Hepatocyte (in vitro differentiated cells): ENCODE results near the gene TNN.

Experiments used
- EZH2 ChIP-seq: fragments of 200-600 bp; sonication (generic); IDR thresholded peaks from 2 replicates; pipeline ENCODE4 v1.6.1; 2016; ENCODE audit warnings: antibody characterized with exemption, mild to moderate bottlenecking, borderline replicate concordance
- TF ChIP-seq, protein P1 (sequence below): fragments of 200-600 bp; sonication (generic); IDR thresholded peaks from 2 replicates; pipeline ENCODE4 v1.5.1; 2016; ENCODE audit warnings: antibody characterized with exemption, mild to moderate bottlenecking; ENCODE audit not compliant: poor library complexity

DNA sequence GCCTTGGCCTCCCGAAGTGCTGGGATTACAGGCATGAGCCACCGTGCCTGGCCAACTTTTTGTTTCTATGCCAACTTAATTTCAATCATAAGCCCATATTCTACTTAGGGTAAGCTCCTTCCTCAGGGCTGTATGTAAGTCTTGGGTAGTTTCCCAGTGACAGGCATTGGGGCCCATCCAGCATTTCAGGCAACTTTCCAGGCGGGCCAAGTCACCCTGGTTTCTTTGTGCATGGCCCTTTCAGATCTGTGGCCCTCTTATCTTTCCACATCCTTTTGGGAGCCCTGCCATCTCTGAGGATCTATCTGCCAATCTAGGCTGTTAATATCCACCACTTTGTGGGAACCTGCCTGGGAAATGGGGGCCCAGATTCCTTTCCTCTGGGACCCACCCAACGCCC, 58.7 kb downstream of the TNN start:
- TF ChIP-seq, protein P1, sequence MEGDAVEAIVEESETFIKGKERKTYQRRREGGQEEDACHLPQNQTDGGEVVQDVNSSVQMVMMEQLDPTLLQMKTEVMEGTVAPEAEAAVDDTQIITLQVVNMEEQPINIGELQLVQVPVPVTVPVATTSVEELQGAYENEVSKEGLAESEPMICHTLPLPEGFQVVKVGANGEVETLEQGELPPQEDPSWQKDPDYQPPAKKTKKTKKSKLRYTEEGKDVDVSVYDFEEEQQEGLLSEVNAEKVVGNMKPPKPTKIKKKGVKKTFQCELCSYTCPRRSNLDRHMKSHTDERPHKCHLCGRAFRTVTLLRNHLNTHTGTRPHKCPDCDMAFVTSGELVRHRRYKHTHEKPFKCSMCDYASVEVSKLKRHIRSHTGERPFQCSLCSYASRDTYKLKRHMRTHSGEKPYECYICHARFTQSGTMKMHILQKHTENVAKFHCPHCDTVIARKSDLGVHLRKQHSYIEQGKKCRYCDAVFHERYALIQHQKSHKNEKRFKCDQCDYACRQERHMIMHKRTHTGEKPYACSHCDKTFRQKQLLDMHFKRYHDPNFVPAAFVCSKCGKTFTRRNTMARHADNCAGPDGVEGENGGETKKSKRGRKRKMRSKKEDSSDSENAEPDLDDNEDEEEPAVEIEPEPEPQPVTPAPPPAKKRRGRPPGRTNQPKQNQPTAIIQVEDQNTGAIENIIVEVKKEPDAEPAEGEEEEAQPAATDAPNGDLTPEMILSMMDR = no peak
- TF ChIP-seq EZH2 = no peak
